ENCODE results near the gene LRRC75A.

Gene LRRC75A

DNA sequence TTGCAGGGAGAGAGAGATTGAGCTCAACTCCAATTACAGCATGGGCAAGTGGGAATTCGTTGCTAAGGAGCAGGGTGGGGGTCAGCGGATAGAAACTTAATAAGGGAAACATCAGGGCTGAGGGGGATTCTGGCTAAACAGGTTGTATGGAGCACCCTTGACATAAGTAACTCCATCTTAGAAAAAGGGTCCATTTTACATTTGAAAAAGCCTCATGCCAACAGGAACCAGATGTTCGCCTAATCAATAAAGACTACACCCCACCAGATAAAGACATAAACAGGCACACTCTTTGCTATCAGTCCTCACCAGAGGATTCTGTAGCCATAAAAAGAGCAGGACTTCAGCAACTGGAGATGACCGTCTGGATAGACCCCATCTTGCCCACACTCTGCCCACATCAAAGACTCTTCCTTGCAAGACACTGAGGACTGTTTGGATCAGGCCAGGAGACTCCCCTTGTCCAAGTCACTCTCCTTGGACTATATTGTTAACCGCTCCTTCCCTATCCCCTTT, 1.6 kb upstream of the LRRC75A start:
- DNase-seq (ENCODE audit: low spot score) = no peak

- DNase-seq (ENCODE audit: low spot score) = no peak
Measured at GRCh38 chr17:16492613-16493530, 879 bp upstream of the LRRC75A start.

GRCh38 chr17:16491131-16491702, 776 bp downstream of the LRRC75A start:
- no peak for DNase-seq (ENCODE audit: low spot score)

DNA sequence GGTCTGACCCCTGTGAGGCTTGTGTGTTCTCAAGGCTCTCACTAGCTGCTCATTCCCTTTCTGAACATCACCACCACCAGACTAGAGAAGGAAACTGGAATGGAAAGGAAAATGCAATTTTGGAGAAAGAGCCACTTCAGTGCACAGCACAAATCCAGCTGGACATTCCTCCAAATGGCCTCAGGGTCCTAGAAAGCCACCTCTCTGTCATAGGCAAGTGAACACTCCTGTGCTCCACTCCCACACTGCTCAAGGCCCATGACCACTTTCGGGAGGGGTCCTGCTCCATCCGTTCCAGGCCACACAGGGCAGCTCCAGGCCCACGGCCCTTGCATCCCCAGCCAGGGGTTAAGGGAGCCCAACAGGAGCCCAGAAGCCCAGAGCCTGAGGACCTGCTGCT, 2.6 kb downstream of the LRRC75A start:
- DNase-seq (ENCODE audit: low spot score) = no peak

DNA sequence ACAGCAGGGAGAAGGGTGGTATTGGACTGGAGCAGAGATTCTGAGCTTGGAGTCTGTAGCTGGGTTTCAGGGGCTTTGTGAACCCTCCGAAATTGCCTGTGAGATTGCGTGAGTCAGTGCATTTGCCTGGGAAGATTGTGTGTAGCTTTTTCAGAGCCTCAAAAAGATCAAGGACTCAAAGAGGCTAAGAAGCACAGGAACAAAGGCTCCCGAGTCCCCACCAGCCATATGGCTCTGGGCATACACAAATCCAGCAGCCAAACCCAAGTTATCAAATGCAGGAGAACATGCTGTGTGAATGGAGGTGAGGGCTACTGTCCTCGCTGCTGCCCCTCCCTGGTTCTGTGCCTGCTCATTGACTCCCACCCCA, 3.0 kb downstream of the LRRC75A start:
- DNase-seq (ENCODE audit: low spot score) = no peak

GRCh38 chr17:16488186-16488967, 3.6 kb downstream of the LRRC75A start:
- no peak for DNase-seq (ENCODE audit: low spot score)

DNA sequence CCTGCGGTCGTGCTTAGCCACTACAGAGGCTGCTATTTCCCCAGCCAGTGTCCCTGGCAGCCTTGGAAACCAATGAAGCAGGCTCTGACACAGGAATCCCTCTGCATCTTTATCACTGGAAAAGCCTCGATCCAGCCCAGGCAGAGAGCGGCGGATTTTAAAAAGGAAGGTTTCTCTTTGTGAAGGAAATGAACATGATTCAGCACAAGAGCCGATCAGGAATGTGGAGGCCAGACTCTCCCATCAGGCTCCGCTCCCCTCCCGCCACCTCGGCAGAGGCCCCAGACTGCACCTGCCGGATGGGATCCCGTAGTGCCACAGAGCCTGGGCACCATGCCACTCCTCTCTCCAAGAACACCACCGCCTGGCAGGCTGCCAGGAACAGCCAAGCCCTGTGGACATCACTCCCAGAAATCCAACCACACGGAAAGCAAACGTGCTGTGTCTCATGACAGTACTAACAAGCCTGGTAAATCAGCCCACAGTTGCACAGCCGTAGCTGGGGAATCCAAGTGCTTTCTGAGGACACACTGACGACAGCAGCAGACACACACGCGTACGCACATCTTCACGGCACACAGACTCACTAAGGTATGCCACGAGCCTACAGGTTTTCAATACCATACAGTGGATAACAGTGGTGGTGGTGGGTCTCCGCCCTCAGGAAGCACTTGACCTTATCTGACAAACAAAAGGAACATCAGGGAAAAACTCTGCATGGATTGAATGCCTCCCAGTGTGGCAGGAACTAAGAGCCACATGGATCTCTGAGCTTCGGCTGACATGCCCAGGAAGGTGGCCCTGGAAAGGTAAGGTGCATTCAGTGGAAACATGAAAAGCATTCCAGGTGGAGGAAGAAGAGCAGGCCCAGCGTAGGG, 5.4 kb downstream of the LRRC75A start:
- DNase-seq (ENCODE audit: low spot score) = peak; percentile 97

DNA sequence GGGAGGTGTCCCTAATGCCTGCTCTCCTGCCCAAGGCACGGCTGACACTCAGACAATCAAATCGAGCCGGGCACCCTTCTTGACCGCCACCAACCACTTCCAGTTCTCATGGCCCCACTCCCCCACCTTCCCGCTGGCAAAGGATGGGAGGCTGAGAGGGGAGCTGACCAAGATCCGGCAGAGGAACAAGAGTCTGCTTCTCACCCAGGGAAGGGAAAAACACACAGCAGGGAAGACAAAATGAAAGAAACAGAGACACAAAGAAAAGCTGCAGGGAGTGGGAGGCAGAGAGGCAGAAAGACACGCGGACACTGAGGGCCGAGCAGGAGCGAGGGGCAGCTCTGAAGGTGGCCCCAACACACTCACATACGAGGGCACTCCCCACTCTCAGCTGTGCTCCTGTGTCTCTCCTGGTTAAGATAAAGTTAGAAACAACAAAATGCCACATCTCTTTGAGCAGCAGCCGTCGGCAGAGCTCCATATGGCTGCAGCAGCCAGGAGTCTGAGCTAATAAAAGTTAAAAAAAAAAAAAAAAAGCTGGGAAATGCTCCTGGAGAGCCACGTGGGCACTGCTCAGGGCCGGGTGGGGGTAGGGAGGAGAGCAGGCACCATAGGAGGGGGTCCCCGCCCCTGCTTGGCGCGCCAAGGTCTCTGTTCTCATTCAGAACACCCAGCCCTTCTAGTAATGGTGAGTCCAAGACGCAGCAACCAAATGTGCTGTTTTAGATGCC, 7.4 kb downstream of the LRRC75A start:
- DNase-seq (ENCODE audit: low spot score) = no peak

DNA sequence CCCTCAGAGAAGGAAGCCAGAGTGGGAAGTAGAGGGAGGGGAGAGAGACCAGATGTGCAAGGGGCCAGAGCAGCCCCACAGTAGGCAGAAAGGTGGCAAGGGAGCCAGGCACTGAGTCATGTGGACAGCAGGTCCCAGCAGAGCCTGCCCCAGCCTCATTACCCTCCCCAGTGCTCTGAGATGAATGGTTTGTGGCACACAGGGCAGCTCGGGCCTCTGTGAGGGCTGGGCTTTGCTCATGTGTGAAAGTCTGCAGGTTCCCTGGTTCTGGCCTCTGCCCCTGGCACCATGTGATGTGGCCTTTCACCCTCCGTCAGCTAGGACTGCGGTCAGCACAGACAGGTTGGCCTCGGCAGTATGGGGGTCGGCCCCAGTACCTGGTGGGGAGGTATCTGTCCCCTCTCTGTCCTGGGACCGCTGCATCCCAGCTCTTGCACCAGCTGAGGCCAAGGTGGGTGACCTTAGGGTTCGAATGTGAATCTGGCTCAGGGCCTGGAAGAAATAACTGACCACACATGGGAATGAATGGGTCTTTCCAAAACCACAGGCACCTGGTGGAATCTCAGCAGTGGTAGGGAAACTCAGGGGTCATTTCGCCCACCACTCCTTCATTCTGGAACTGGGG, 8.9 kb downstream of the LRRC75A start:
- no peak for DNase-seq (ENCODE audit: low spot score)

DNA sequence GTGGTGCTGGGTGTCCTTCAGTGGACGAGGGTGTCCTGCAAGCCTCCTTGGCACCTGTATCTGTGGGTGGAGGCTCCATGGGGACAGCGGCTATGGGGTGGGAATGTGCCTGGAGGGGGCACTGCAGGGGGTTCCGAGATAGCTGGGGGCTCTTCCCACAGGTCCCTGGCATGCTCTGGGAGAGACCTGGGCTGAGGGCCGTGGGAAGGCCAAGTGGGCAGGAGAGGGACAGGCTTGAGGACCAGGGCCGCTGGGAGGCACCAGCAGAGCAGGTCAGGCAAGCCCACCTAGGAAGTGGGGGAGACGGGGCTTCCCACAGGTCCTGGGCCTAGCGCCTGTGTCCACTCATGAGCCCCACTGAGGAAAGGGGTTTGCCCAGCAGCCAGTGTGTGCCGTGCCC, 9.7 kb downstream of the LRRC75A start:
- DNase-seq (ENCODE audit: low spot score) = no peak

DNA sequence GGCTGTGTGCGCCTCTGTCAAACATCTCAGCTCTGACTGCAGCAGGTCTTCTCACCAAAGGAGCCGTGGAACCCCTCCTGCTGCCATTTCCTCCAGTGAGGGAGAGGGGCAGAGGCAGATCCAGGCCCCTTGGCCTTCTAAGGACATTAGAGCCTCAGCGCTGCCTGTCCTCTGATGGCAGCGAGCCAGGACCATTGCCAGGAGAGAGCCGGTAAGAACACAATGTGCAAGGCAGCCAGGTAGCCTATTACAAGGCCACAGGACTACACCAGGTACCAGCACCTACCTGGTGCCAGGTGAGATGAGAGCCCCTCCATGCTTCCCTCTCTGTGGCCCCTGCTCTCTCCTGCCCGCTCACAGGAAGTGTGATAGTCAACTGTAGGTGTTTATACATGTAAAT, 11.0 kb downstream of the LRRC75A start:
- no peak for DNase-seq (ENCODE audit: low spot score)

- no peak for DNase-seq (ENCODE audit: low spot score)
Measured at GRCh38 chr17:16479264-16479663, 12.7 kb downstream of the LRRC75A start.

GRCh38 chr17:16478649-16479048, 13.3 kb downstream of the LRRC75A start:
- no peak for DNase-seq (ENCODE audit: low spot score)

- no peak for DNase-seq (ENCODE audit: low spot score)
Measured at GRCh38 chr17:16477666-16478065, 14.3 kb downstream of the LRRC75A start.

- no peak for DNase-seq (ENCODE audit: low spot score)
Measured at GRCh38 chr17:16477255-16477654, 14.7 kb downstream of the LRRC75A start.

DNA sequence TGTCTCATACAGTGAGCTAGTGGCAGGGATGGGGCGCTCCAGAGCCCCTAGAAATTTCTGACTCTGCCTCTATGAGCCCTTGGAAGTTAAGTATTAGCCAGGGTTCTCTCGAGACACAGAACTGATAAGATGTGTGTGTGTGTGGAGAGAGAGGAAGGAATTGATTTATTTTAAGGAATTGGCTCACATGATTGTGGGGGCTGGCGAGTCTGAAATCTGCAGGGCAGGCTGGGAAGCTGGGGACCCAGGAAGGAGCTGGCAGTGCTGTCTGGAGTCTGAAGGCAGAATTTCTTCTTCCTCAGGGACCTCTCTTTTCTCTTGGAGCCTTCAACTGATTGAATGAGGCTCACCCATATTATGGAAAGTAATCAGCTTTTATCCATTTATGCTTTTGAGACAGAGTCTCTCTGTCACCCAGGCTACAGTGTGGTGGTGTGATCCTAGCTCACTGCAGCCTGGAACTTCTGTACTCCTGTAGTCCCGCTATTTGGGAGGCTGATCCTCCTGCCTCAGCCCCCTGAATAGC, 16.8 kb downstream of the LRRC75A start:
- no peak for DNase-seq (ENCODE audit: low spot score)

GRCh38 chr17:16474012-16474725, 17.8 kb downstream of the LRRC75A start:
- DNase-seq (ENCODE audit: low spot score) = no peak

DNA sequence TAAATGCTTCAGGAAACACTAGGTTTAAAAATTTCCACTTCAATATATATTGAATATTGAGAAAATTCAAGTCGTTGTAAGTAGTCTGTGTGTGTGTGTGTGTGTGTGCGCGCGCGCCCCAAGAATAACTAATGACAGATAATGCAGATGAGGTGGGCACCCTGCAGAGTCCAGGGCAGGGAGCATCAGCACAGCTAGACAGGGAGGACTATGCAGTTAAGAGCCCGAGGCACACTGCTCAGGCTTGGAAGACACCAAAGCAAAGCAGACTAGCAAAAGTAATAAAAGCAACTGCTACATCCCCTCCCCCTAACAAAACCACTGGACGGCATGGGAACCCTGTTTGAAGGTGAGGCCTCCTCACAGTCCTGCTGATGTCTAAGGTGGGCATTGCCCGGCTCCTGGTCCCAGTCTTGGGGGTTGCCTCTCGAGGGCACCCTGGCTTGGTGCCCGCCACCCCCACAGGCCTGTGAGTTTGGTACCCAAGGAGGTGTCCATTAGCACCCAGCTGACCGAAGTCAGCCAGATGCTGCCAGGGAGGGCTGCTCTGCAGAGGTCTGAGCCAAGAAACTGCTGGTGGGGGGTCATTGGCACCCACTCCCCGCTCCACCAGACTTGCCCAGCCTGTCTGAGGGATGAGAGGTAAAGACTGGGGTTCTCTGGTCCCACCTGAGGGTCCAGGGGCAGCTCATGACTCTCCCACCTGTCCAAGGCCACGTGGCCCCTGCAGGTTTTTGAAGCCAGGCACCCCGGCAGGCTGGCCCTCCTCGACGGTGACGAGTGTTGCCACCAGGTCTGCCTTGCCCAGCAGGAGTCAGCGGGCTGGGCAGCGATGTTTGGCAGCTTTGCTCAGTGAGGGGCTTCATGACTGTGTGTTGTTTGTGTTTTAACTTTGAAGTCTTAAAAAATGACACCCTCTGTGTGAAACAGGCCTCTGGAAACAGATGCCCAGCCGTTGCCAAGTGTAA, 18.7 kb downstream of the LRRC75A start:
- no peak for DNase-seq (ENCODE audit: low spot score)
